HepG2 (cell line): ENCODE results near the gene SRRM2. TPM values are rescaled to one million over a fixed set of nuclear protein-coding genes. Genes with fewer than 3 reads are reported as not detected.

Experiments
- ATAC-seq: fragments of 200-7000 bp; cut with Tn5 transposase; 3 replicates; pipeline ENCODE4 v1.9.1; 2020; ENCODE audit warnings: mild to moderate bottlenecking, moderate library complexity
- BruUV-seq: library from RNA; stranded (reverse); fragments of 400-500 nt; replicated peaks from 2 replicates; lab custom pipeline; 2021; lab: Mats Ljungman, UMichigan
- CTCF ChIA-PET: fragments of 300-600 bp; formaldehyde crosslinking; extraction: SDS; loops from one replicate; lab custom pipeline; 2021; ENCODE audit warnings: low total read pairs, inconsistent platforms, low intra/inter-chr PET ratio; lab: Yijun Ruan, JAX
- POLR2A ChIA-PET: fragments of 350-600 bp; sonication (Branson Sonifier 250); formaldehyde crosslinking; loops from one replicate; lab custom pipeline; 2020; ENCODE audit warnings: antibody characterized with exemption, inconsistent platforms; lab: Yijun Ruan, JAX
- DNase-seq: peaks from one replicate; pipeline ENCODE4 v3.0.0-alpha.2; 2015; ENCODE audit warnings: low spot score
- FAIRE-seq: peaks from 3 replicates; lab custom pipeline; 2011; peaks lifted over from hg19 to GRCh38; lab: Jason Lieb, UNC
- H2AFZ ChIP-seq: one replicate; pipeline ENCODE4 v1.6.1; 2011; ENCODE audit warnings: low read length, inconsistent platforms
- H3K27ac ChIP-seq: fragments of 300-600 bp; 3 replicates; pipeline ENCODE4 v1.8.0; 2011; ENCODE audit warnings: mixed run types, mild to moderate bottlenecking, mixed read lengths, low read length, inconsistent platforms; ENCODE audit not compliant: insufficient read depth; ENCODE audit errors: extremely low read length
- H3K27me3 ChIP-seq, 2 experiments: fragments of 200-600 bp in 1 of 2; 2 replicates in 1 of 2; 3 replicates in 1 of 2; pipeline versions ENCODE4 v1.6.0 to v1.8.0; 2011; ENCODE audit warnings: low read length in 2 of 2, mild to moderate bottlenecking in 2 of 2, moderate library complexity in 2 of 2, inconsistent platforms in 1 of 2; ENCODE audit not compliant: insufficient read depth in 2 of 2, control insufficient read depth in 1 of 2
- H3K36me3 ChIP-seq, 2 experiments: fragments of 200-600 bp in 1 of 2; replicated peaks in 1 of 2; 2 replicates in 1 of 2; 3 replicates in 1 of 2; pipeline versions ENCODE4 v1.5.1 to v1.8.0; 2011; ENCODE audit warnings: low read length in 2 of 2, inconsistent platforms in 1 of 2; ENCODE audit not compliant: insufficient read depth in 2 of 2, control insufficient read depth in 1 of 2
- H3K4me1 ChIP-seq: 2 replicates; pipeline ENCODE4 v1.5.1; 2012; ENCODE audit warnings: low read length, inconsistent platforms; ENCODE audit not compliant: insufficient read depth
- H3K4me2 ChIP-seq: 2 replicates; pipeline ENCODE4 v1.6.0; 2011; ENCODE audit warnings: low read depth, low read length, inconsistent platforms
- H3K4me3 ChIP-seq, 3 experiments: fragments of 200-600 bp in 1 of 3; sonication (generic), shearing (Covaris generic) in 1 of 3; replicated peaks in 1 of 3; 2 replicates each; pipeline ENCODE4 v1.5.1; 2011 to 2016; ENCODE audit warnings: low read length in 3 of 3, inconsistent platforms in 2 of 3, low read depth in 2 of 3, mild to moderate bottlenecking in 2 of 3, control low read depth in 1 of 3, mixed read lengths in 1 of 3; ENCODE audit not compliant: insufficient read depth in 1 of 3
- H3K79me2 ChIP-seq: one replicate; pipeline ENCODE4 v1.6.1; 2011; ENCODE audit warnings: low read length, inconsistent platforms; ENCODE audit not compliant: insufficient read depth
- H3K9ac ChIP-seq: 2 replicates; pipeline ENCODE4 v1.6.0; 2011; ENCODE audit warnings: mild to moderate bottlenecking, low read depth, low read length, inconsistent platforms; ENCODE audit not compliant: insufficient read depth
- H3K9me3 ChIP-seq: 2 replicates; pipeline ENCODE4 v1.5.1; 2012; ENCODE audit warnings: mild to moderate bottlenecking, low read length
- H4K20me1 ChIP-seq: 2 replicates; pipeline ENCODE4 v1.6.0; 2011; ENCODE audit warnings: inconsistent platforms, mild to moderate bottlenecking, low read length, moderate library complexity; ENCODE audit not compliant: insufficient read depth
- CAMTA2 ChIP-seq: sonication (generic); formaldehyde crosslinking; IDR thresholded peaks from 2 replicates; pipeline ENCODE4 v1.4.0; 2020; ENCODE audit warnings: mild to moderate bottlenecking, missing genetic modification reagents, borderline replicate concordance
- DNMT3B ChIP-seq: conservative IDR thresholded peaks from 2 replicates; pipeline ENCODE4 v1.6.1; 2016; ENCODE audit warnings: missing biosample characterization, control low read depth
- GABPB1 ChIP-seq: IDR thresholded peaks from 2 replicates; pipeline ENCODE4 v1.6.1; 2016; ENCODE audit warnings: mild to moderate bottlenecking, missing genetic modification reagents, moderate library complexity, missing compliant biosample characterization
- HNRNPUL1 ChIP-seq: fragments of 200-400 bp; formaldehyde crosslinking; IDR thresholded peaks from 2 replicates; pipeline ENCODE4 v1.6.1; 2017; ENCODE audit warnings: low read depth, mild to moderate bottlenecking, low read length, moderate library complexity
- NR2C2 ChIP-seq: sonication (generic); formaldehyde crosslinking; IDR thresholded peaks from 2 replicates; pipeline ENCODE4 v1.4.0; 2020; ENCODE audit warnings: missing genetic modification reagents, mild to moderate bottlenecking, moderate library complexity, borderline replicate concordance
- SALL1 ChIP-seq: sonication (generic); formaldehyde crosslinking; IDR thresholded peaks from 2 replicates; pipeline ENCODE4 v1.8.0; 2022; ENCODE audit warnings: mild to moderate bottlenecking, missing genetic modification reagents
- SSRP1 ChIP-seq: IDR thresholded peaks from 2 replicates; pipeline ENCODE4 v1.6.1; 2016; ENCODE audit warnings: control low read depth
- TOPORS ChIP-seq: sonication (generic); formaldehyde crosslinking; IDR thresholded peaks from 2 replicates; pipeline ENCODE4 v1.8.0; 2023; ENCODE audit warnings: mild to moderate bottlenecking, missing genetic modification reagents
- ZBTB8A ChIP-seq: sonication (generic); formaldehyde crosslinking; IDR thresholded peaks from 2 replicates; pipeline ENCODE4 v1.4.0; 2020; ENCODE audit warnings: mild to moderate bottlenecking, low read depth, missing genetic modification reagents, borderline replicate concordance
- ZFP36 ChIP-seq: fragments of 150-350 bp; IDR thresholded peaks from 2 replicates; pipeline ENCODE4 v1.6.1; 2018; ENCODE audit warnings: borderline replicate concordance, low read length, low read depth; ENCODE audit not compliant: partially characterized antibody
- ZNF331 ChIP-seq: sonication (generic); formaldehyde crosslinking; IDR thresholded peaks from 2 replicates; pipeline ENCODE4 v1.4.0; 2020; ENCODE audit warnings: missing genetic modification reagents
- ZNF563 ChIP-seq: sonication (generic); formaldehyde crosslinking; IDR thresholded peaks from 2 replicates; pipeline ENCODE4 v1.8.0; 2022; ENCODE audit warnings: mild to moderate bottlenecking, moderate library complexity, missing genetic modification reagents
- WGBS: methylation state at CpG from one replicate; pipeline ENCODE4 v1.1.6; 2017; ENCODE audit warnings: low lambda C conversion rate; 5-methylcytosine and 5-hydroxymethylcytosine counted together
- in situ Hi-C: cut with HindIII; loops from 2 replicates; pipeline ENCODE4 v1.10.0; 2017; ENCODE audit warnings: low pct_unique_long_range_greater_than_20kb; ENCODE audit not compliant: extremely low pct_ligation_motif_present
- intact Hi-C: fragments of 100-400 bp; cut with micrococcal nuclease; formaldehyde crosslinking; loops from one replicate; pipeline ENCODE4 v1.10.0; 2022; ENCODE audit not compliant: unreplicated experiment
- polyA plus RNA-seq, 8 experiments: library from polyadenylated mRNA; depleted of rRNA in 3 of 8; stranded (reverse) in 7 of 8; unstranded in 1 of 8; fragments of >200 nt; fragmentation: Illumina TruSeq in 4 of 8; extraction: Trizol in 4 of 8; gene quantifications; 2 replicates each; pipeline versions ENCODE4 v1.2.1 to v1.2.3, GENCODE V29; 2011 to 2016; ENCODE audit warnings: low read depth in 4 of 8, missing spikeins in 1 of 8, mixed read lengths in 1 of 8; ENCODE audit not compliant: insufficient read depth in 1 of 8
- total RNA-seq, 5 experiments: library from RNA; depleted of rRNA; stranded (reverse); fragments of >200 nt; fragmentation: Illumina TruSeq; extraction: Trizol; gene quantifications; 2 replicates each; pipeline ENCODE4 v1.2.3, GENCODE V29; 2016; ENCODE audit warnings: low read depth in 1 of 5
- TF ChIP-seq, protein P1 (sequence below): sonication (generic); formaldehyde crosslinking; IDR thresholded peaks from 2 replicates; pipeline ENCODE4 v1.4.0; 2020; ENCODE audit warnings: missing genetic modification reagents
- TF ChIP-seq, protein P2 (sequence below): sonication (generic); formaldehyde crosslinking; conservative IDR thresholded peaks from 2 replicates; pipeline ENCODE4 v1.8.1; 2023; ENCODE audit warnings: missing genetic modification reagents
- TF ChIP-seq, protein P3 (sequence below): sonication (generic); formaldehyde crosslinking; IDR thresholded peaks from 2 replicates; pipeline ENCODE4 v1.4.0; 2020; ENCODE audit warnings: missing genetic modification reagents
- TF ChIP-seq, protein P4 (sequence below), 2 experiments: IDR thresholded peaks; 2 replicates each; pipeline ENCODE4 v1.6.1; 2011 to 2012; ENCODE audit warnings: low read length in 2 of 2, borderline replicate concordance in 1 of 2, low read depth in 1 of 2, mild to moderate bottlenecking in 1 of 2, moderate library complexity in 1 of 2

Gene SRRM2
- total and polyA plus RNA-seq, 2 of the 13 experiments (the other 11 are each of a cell fraction or from before 2014, with no cell fraction given) = 50.4 to 112 TPM

DNA sequence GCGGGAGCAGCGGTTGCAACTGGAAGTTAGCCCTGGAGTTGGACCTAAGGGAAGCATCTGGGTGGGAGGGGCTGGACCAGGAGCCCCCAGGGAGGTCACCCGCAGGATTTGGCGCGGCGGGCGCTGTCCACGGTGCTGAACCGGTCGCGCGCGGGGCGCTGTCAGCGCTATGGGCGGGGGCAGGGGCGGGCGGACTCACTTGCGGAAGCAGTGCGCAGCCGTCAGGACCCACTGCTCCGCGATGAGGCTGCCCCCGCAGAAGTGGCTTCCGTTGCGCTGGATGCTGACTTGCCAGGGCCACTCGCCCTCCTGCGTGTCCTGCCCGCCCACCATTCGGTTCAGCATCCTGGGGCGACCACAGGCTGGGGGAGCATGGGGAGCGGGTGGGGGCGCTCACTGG is 36.9 kb upstream of the SRRM2 start:
- ChIA-PET CTCF (no interaction called here), POLR2A (no interaction called here)
- no peaks in the 10 kb centered on the region for H4K20me1 ChIP-seq
- no peak for FAIRE-seq
- no peaks in the 10 kb centered on the region for H3K9me3 ChIP-seq
- no peak overlapping the region for H3K4me2 ChIP-seq
- 43% methylated on average over 7 of the region's 33 CpGs for WGBS
- intact Hi-C loops (no loop called here), in situ Hi-C loops (no loop called here)
- H3K36me3 ChIP-seq = no peaks in the 10 kb centered on the region
- H3K4me1 ChIP-seq = peaks cover 18% of the 10 kb centered on the region
- ATAC-seq = no peak
- H2AFZ ChIP-seq = no peak overlapping the region
- DNase-seq = no peak
- peaks cover 7 to 36% of the 10 kb centered on the region in 2 experiments for H3K27me3 ChIP-seq
- H3K9ac ChIP-seq = no peak overlapping the region
- BruUV-seq = no TSS peak
- H3K79me2 ChIP-seq = no peaks in the 10 kb centered on the region
- H3K4me3 ChIP-seq = no peak overlapping the region
- H3K27ac ChIP-seq = no peak overlapping the region
- peak; percentile 45; the same call in 1 of the 2 replicates for TF ChIP-seq GABPB1 (CRISPR knock-in tag)
- TF ChIP-seq ZNF331 (CRISPR knock-in tag) = 0 out of 2 replicates have a peak, but pooled peaks have one; percentile 22
- no peak for TF ChIP-seq SSRP1 (CRISPR knock-in tag)
- no peak for TF ChIP-seq CAMTA2 (CRISPR knock-in tag)
- TF ChIP-seq ZBTB8A (CRISPR knock-in tag) = no peak
- TF ChIP-seq, protein P1, sequence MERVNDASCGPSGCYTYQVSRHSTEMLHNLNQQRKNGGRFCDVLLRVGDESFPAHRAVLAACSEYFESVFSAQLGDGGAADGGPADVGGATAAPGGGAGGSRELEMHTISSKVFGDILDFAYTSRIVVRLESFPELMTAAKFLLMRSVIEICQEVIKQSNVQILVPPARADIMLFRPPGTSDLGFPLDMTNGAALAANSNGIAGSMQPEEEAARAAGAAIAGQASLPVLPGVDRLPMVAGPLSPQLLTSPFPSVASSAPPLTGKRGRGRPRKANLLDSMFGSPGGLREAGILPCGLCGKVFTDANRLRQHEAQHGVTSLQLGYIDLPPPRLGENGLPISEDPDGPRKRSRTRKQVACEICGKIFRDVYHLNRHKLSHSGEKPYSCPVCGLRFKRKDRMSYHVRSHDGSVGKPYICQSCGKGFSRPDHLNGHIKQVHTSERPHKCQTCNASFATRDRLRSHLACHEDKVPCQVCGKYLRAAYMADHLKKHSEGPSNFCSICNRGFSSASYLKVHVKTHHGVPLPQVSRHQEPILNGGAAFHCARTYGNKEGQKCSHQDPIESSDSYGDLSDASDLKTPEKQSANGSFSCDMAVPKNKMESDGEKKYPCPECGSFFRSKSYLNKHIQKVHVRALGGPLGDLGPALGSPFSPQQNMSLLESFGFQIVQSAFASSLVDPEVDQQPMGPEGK (CRISPR knock-in tag) = peak; percentile 74
- TF ChIP-seq SALL1 (CRISPR knock-in tag) = peak; percentile 45
- no peak for TF ChIP-seq HNRNPUL1
- no peak for TF ChIP-seq ZFP36
- TF ChIP-seq NR2C2 (CRISPR knock-in tag) = no peak
- no peak for TF ChIP-seq ZNF563 (CRISPR knock-in tag)
- TF ChIP-seq TOPORS (CRISPR knock-in tag) = no peak
- TF ChIP-seq DNMT3B = no peak
- TF ChIP-seq, protein P2, sequence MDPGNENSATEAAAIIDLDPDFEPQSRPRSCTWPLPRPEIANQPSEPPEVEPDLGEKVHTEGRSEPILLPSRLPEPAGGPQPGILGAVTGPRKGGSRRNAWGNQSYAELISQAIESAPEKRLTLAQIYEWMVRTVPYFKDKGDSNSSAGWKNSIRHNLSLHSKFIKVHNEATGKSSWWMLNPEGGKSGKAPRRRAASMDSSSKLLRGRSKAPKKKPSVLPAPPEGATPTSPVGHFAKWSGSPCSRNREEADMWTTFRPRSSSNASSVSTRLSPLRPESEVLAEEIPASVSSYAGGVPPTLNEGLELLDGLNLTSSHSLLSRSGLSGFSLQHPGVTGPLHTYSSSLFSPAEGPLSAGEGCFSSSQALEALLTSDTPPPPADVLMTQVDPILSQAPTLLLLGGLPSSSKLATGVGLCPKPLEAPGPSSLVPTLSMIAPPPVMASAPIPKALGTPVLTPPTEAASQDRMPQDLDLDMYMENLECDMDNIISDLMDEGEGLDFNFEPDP (CRISPR knock-in tag) = no peak
- TF ChIP-seq, protein P3, sequence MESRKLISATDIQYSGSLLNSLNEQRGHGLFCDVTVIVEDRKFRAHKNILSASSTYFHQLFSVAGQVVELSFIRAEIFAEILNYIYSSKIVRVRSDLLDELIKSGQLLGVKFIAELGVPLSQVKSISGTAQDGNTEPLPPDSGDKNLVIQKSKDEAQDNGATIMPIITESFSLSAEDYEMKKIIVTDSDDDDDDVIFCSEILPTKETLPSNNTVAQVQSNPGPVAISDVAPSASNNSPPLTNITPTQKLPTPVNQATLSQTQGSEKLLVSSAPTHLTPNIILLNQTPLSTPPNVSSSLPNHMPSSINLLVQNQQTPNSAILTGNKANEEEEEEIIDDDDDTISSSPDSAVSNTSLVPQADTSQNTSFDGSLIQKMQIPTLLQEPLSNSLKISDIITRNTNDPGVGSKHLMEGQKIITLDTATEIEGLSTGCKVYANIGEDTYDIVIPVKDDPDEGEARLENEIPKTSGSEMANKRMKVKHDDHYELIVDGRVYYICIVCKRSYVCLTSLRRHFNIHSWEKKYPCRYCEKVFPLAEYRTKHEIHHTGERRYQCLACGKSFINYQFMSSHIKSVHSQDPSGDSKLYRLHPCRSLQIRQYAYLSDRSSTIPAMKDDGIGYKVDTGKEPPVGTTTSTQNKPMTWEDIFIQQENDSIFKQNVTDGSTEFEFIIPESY (CRISPR knock-in tag) = peak; percentile 33; the same call in 1 of the 2 replicates
- TF ChIP-seq, protein P4, sequence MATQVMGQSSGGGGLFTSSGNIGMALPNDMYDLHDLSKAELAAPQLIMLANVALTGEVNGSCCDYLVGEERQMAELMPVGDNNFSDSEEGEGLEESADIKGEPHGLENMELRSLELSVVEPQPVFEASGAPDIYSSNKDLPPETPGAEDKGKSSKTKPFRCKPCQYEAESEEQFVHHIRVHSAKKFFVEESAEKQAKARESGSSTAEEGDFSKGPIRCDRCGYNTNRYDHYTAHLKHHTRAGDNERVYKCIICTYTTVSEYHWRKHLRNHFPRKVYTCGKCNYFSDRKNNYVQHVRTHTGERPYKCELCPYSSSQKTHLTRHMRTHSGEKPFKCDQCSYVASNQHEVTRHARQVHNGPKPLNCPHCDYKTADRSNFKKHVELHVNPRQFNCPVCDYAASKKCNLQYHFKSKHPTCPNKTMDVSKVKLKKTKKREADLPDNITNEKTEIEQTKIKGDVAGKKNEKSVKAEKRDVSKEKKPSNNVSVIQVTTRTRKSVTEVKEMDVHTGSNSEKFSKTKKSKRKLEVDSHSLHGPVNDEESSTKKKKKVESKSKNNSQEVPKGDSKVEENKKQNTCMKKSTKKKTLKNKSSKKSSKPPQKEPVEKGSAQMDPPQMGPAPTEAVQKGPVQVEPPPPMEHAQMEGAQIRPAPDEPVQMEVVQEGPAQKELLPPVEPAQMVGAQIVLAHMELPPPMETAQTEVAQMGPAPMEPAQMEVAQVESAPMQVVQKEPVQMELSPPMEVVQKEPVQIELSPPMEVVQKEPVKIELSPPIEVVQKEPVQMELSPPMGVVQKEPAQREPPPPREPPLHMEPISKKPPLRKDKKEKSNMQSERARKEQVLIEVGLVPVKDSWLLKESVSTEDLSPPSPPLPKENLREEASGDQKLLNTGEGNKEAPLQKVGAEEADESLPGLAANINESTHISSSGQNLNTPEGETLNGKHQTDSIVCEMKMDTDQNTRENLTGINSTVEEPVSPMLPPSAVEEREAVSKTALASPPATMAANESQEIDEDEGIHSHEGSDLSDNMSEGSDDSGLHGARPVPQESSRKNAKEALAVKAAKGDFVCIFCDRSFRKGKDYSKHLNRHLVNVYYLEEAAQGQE (IDR thresholded peaks at IDR 0.05; ENCODE audit: borderline replicate concordance in 1 of 2, low read depth in 1 of 2, low read length in 2 of 2) = peak; percentile 94 to 95
